Left lung (tissue), 10 donors: Measurements from ENCODE around the gene NT5DC1. TPM values are rescaled to one million over a fixed set of nuclear protein-coding genes. Genes with fewer than 3 reads are reported as not detected.

Source experiments
- ATAC-seq: fragments of 200-7000 bp; cut with Tn5 transposase; one replicate; pipeline ENCODE4 v1.9.1; 2020; ENCODE audit warnings: moderate library complexity
- DNase-seq, 4 donors: peaks; one replicate each; pipeline ENCODE4 v3.0.0-alpha.2; 2013 to 2020
- H3K27ac ChIP-seq, 2 donors: fragments of 200-600 bp; sonication (generic) in 1 of 2; one replicate each; pipeline versions ENCODE4 v1.5.0 to v1.8.0; 2020 to 2021
- H3K27me3 ChIP-seq, 2 donors: fragments of 200-600 bp; sonication (generic) in 1 of 2; one replicate each; pipeline versions ENCODE4 v1.5.0 to v1.8.0; 2020 to 2021
- H3K36me3 ChIP-seq, 2 donors: fragments of 200-600 bp; sonication (generic) in 1 of 2; one replicate each; pipeline versions ENCODE4 v1.5.0 to v1.8.0; 2020 to 2021
- H3K4me1 ChIP-seq, 2 donors: fragments of 200-600 bp; one replicate each; pipeline ENCODE4 v1.8.0; 2021
- H3K4me3 ChIP-seq, 2 donors: fragments of 200-600 bp; sonication (generic) in 1 of 2; one replicate each; pipeline versions ENCODE4 v1.5.0 to v1.8.0; 2020 to 2021; ENCODE audit warnings: mild to moderate bottlenecking in 1 of 2
- H3K9me3 ChIP-seq, 2 donors: fragments of 200-600 bp; sonication (generic) in 1 of 2; one replicate each; pipeline versions ENCODE4 v1.5.0 to v1.8.0; 2020 to 2021
- CTCF ChIP-seq, 2 donors: fragments of 200-600 bp; sonication (generic) in 1 of 2; IDR thresholded peaks; one replicate each; pipeline versions ENCODE4 v1.5.0 to v1.8.0; 2021; ENCODE audit warnings: antibody characterized with exemption in 2 of 2
- intact Hi-C, 2 donors: fragments of 100-400 bp; cut with DNase I; formaldehyde crosslinking; loops; one replicate each; pipeline versions ENCODE4 v1.11.2 to v1.14.2; 2022
- polyA plus RNA-seq, 6 donors: library from polyadenylated mRNA; unstranded; fragments of 120-200 nt; gene quantifications; one replicate each; pipeline ENCODE4 v1.2.1, GENCODE V29; 2013; ENCODE audit not compliant: insufficient read length in 6 of 6
- total RNA-seq, 2 donors: library from RNA; stranded (reverse); fragmentation: NEBNext Ultra II Directional; extraction: Animal tissue kit (Norgen Biotek cat#: 25700); gene quantifications; one replicate each; pipeline ENCODE4 v1.2.1, GENCODE V29; 2021
- donor health status: DM: no; HTN: yes; CAD: no.
- donor health status: DM: no; HTN: no; CAD: no.

Gene NT5DC1
- total and polyA plus RNA-seq, 8 donors, result 36.9 to 56.8 (median 49.9) TPM

- no peaks in the 10 kb centered on the region for H3K4me1 ChIP-seq
- no peaks in the 10 kb centered on the region for H3K27me3 ChIP-seq
- no peak overlapping the region for H3K27ac ChIP-seq
- H3K36me3 ChIP-seq, result no peaks in the 10 kb centered on the region
- intact Hi-C loops, result no loop called here
- DNase-seq, result no peak
- H3K9me3 ChIP-seq, result no peaks in the 10 kb centered on the region
- TF ChIP-seq CTCF (IDR thresholded peaks at IDR 0.05), result no peak
- ATAC-seq, result no peak
- no peak overlapping the region for H3K4me3 ChIP-seq
Observed at GRCh38 chr6:116078522-116078921, 22.1 kb upstream of the NT5DC1 start.

- ATAC-seq (no peak), DNase-seq (no peak)
- no peaks in the 10 kb centered on the region for H3K9me3 ChIP-seq
- H3K36me3 ChIP-seq, result no peaks in the 10 kb centered on the region
- H3K4me3 ChIP-seq, result no peak overlapping the region
- intact Hi-C loops, result no loop called here
- no peaks in the 10 kb centered on the region for H3K27me3 ChIP-seq
- H3K4me1 ChIP-seq, result no peaks in the 10 kb centered on the region
- no peak overlapping the region for H3K27ac ChIP-seq
- no peak for TF ChIP-seq CTCF (IDR thresholded peaks at IDR 0.05)
Observed at GRCh38 chr6:116078945-116079344, 21.7 kb upstream of the NT5DC1 start.

- Histone ChIP-seq H3K36me3 (no peaks in the 10 kb centered on the region), H3K27ac (no peak overlapping the region), H3K27me3 (no peaks in the 10 kb centered on the region), H3K9me3 (no peaks in the 10 kb centered on the region), H3K4me3 (no peak overlapping the region), H3K4me1 (no peaks in the 10 kb centered on the region)
- intact Hi-C loops, result no loop called here
- TF ChIP-seq CTCF (IDR thresholded peaks at IDR 0.05), result no peak
- DNase-seq (no peak), ATAC-seq (no peak)
Observed at GRCh38 chr6:116083052-116083451, 17.6 kb upstream of the NT5DC1 start.

GRCh38 chr6:116084284-116084683, 16.4 kb upstream of the NT5DC1 start:
- no peak for DNase-seq
- TF ChIP-seq CTCF (IDR thresholded peaks at IDR 0.05), result no peak
- intact Hi-C loops, result no loop called here

GRCh38 chr6:116087437-116088027, 13.1 kb upstream of the NT5DC1 start:
- TF ChIP-seq CTCF (IDR thresholded peaks at IDR 0.05), result no peak
- Histone ChIP-seq H3K27me3 (no peaks in the 10 kb centered on the region), H3K36me3 (no peaks in the 10 kb centered on the region), H3K9me3 (no peaks in the 10 kb centered on the region), H3K27ac (no peak overlapping the region), H3K4me1 (no peaks in the 10 kb centered on the region), H3K4me3 (no peak overlapping the region)
- intact Hi-C loops, result no loop called here
- no peak for DNase-seq
- ATAC-seq, result no peak

More at GRCh38 chr6:116084284-116084683, 16.4 kb upstream of the NT5DC1 start:
- no peaks in the 10 kb centered on the region for H3K9me3 ChIP-seq
- no peak overlapping the region for H3K27ac ChIP-seq
- ATAC-seq, result no peak
- H3K4me1 ChIP-seq, result no peaks in the 10 kb centered on the region
- no peaks in the 10 kb centered on the region for H3K36me3 ChIP-seq
- no peak overlapping the region for H3K4me3 ChIP-seq
- no peaks in the 10 kb centered on the region for H3K27me3 ChIP-seq
